SK-N-SH (cell line): ENCODE measurements around the gene SERPINA12. TPM values are rescaled to one million over a fixed set of nuclear protein-coding genes. Genes with fewer than 3 reads are reported as not detected.

Experiments used
- CTCF ChIA-PET: fragments of 300-600, 350-600 bp; formaldehyde crosslinking; extraction: SDS; loops from one replicate; lab custom pipeline; 2021; lab: Yijun Ruan, JAX
- POLR2A ChIA-PET: fragments of 350-600 bp; sonication (Branson Sonifier 250); formaldehyde crosslinking; extraction: SDS; loops from one replicate; lab custom pipeline; 2020; ENCODE audit warnings: antibody characterized with exemption, inconsistent platforms; lab: Yijun Ruan, JAX
- DNase-seq: peaks from one replicate; pipeline ENCODE4 v3.0.0; 2012
- H2AFZ ChIP-seq: fragments of 200-600 bp; sonication (generic); 2 replicates; pipeline ENCODE4 v1.8.1; 2016; ENCODE audit warnings: antibody characterized with exemption, mild to moderate bottlenecking, low read depth
- H3F3A ChIP-seq: fragments of 200-600 bp; sonication (generic); replicated peaks from 2 replicates; pipeline ENCODE3; 2016; ENCODE audit warnings: antibody characterized with exemption, mild to moderate bottlenecking; ENCODE audit not compliant: insufficient read depth
- H3K27ac ChIP-seq, 2 experiments: fragments of 200-500 bp in 1 of 2; fragments of 200-600 bp in 1 of 2; sonication (Bioruptor generic) in 1 of 2; sonication (generic), shearing (Covaris generic) in 1 of 2; 2 replicates each; pipeline versions ENCODE4 v1.5.1 to v1.6.1; 2014 to 2016; ENCODE audit warnings: low read depth in 2 of 2, inconsistent platforms in 1 of 2, low read length in 1 of 2, mild to moderate bottlenecking in 1 of 2, mixed read lengths in 1 of 2
- H3K27me3 ChIP-seq: fragments of 200-600 bp; sonication (generic), shearing (Covaris generic); 2 replicates; pipeline ENCODE4 v1.6.1; 2016; ENCODE audit warnings: mixed run types; ENCODE audit not compliant: insufficient read depth
- H3K36me3 ChIP-seq, 2 experiments: fragments of 200-500 bp in 1 of 2; fragments of 200-600 bp in 1 of 2; sonication (Bioruptor generic) in 1 of 2; sonication (generic) in 1 of 2; replicated peaks in 1 of 2; 2 replicates each; pipeline versions ENCODE3 to v1.5.1; 2014 to 2016; ENCODE audit warnings: low read length in 1 of 2, mild to moderate bottlenecking in 1 of 2; ENCODE audit not compliant: insufficient read depth in 2 of 2, control insufficient read depth in 1 of 2
- H3K4me1 ChIP-seq, 2 experiments: fragments of 200-500 bp in 1 of 2; fragments of 200-600 bp in 1 of 2; sonication (Bioruptor generic) in 1 of 2; sonication (generic), shearing (Covaris generic) in 1 of 2; 2 replicates each; pipeline versions ENCODE4 v1.5.1 to v1.6.1; 2014 to 2016; ENCODE audit warnings: low read depth in 1 of 2, low read length in 1 of 2, mixed run types in 1 of 2; ENCODE audit not compliant: insufficient read depth in 2 of 2, control insufficient read depth in 1 of 2
- H3K4me2 ChIP-seq: fragments of 200-600 bp; sonication (generic), shearing (Covaris generic); 2 replicates; pipeline ENCODE4 v1.6.1; 2017; ENCODE audit warnings: mixed run types
- H3K4me3 ChIP-seq, 2 experiments: fragments of 200-500 bp in 1 of 2; fragments of 200-600 bp in 1 of 2; sonication (Bioruptor generic) in 1 of 2; sonication (generic), shearing (Covaris generic) in 1 of 2; 2 replicates each; pipeline versions ENCODE4 v1.5.1 to v1.8.1; 2014 to 2016; ENCODE audit warnings: low read depth in 2 of 2, inconsistent platforms in 1 of 2, low read length in 1 of 2, mild to moderate bottlenecking in 1 of 2, mixed read lengths in 1 of 2, moderate library complexity in 1 of 2
- H3K79me2 ChIP-seq: fragments of 200-600 bp; sonication (generic); 2 replicates; pipeline ENCODE4 v1.8.1; 2017; ENCODE audit warnings: mild to moderate bottlenecking; ENCODE audit not compliant: insufficient read depth
- H3K9ac ChIP-seq: fragments of 200-600 bp; sonication (generic); 2 replicates; pipeline ENCODE4 v1.6.1; 2017; ENCODE audit warnings: mixed run types
- H3K9me2 ChIP-seq: fragments of 200-600 bp; sonication (generic); 2 replicates; pipeline ENCODE4 v1.6.1; 2017; ENCODE audit warnings: mixed run types
- H3K9me3 ChIP-seq: fragments of 200-600 bp; sonication (generic); 2 replicates; pipeline ENCODE4 v1.6.1; 2017; ENCODE audit warnings: mixed run types, mild to moderate bottlenecking, moderate library complexity
- H4K20me1 ChIP-seq: fragments of 200-600 bp; sonication (generic); 2 replicates; pipeline ENCODE4 v1.6.1; 2017; ENCODE audit warnings: mild to moderate bottlenecking, mixed run types; ENCODE audit not compliant: insufficient read depth
- EP300 ChIP-seq, 2 experiments: IDR thresholded peaks; 2 replicates each; pipeline versions ENCODE4 v1.4.0 to v1.6.1; 2012; ENCODE audit warnings: borderline replicate concordance in 1 of 2, low read depth in 1 of 2, low read length in 1 of 2
- FOSL2 ChIP-seq: IDR thresholded peaks from 2 replicates; pipeline ENCODE4 v1.4.0; 2012; ENCODE audit warnings: low read depth, mild to moderate bottlenecking, moderate library complexity, borderline replicate concordance
- FOXM1 ChIP-seq: IDR thresholded peaks from 2 replicates; pipeline ENCODE4 v1.4.0; 2012; ENCODE audit warnings: low read depth, mild to moderate bottlenecking
- GABPA ChIP-seq: IDR thresholded peaks from 2 replicates; pipeline ENCODE4 v1.4.0; 2012; ENCODE audit warnings: low read depth, mild to moderate bottlenecking
- GATA2 ChIP-seq: sonication (generic); formaldehyde crosslinking; IDR thresholded peaks from 2 replicates; pipeline ENCODE4 v1.5.0; 2020; ENCODE audit warnings: mild to moderate bottlenecking, missing genetic modification reagents
- MEF2A ChIP-seq: IDR thresholded peaks from 2 replicates; pipeline ENCODE4 v1.4.0; 2012; ENCODE audit warnings: low read depth, borderline replicate concordance
- NRF1 ChIP-seq: IDR thresholded peaks from 2 replicates; pipeline ENCODE4 v1.6.1; 2012; ENCODE audit warnings: low read depth, mild to moderate bottlenecking, low read length
- PBX3 ChIP-seq: IDR thresholded peaks from 2 replicates; pipeline ENCODE4; 2012
- POLR2AphosphoS5 ChIP-seq: IDR thresholded peaks from 2 replicates; pipeline ENCODE4 v1.6.1; 2012; ENCODE audit warnings: low read depth, low read length
- RAD21 ChIP-seq: IDR thresholded peaks from 2 replicates; pipeline ENCODE4 v1.6.1; 2012; ENCODE audit warnings: mild to moderate bottlenecking, low read length
- SMC3 ChIP-seq: IDR thresholded peaks from 2 replicates; pipeline ENCODE4 v1.6.1; 2012; ENCODE audit warnings: low read depth, low read length, improper control_type of control experiment
- TAF1 ChIP-seq: IDR thresholded peaks from 2 replicates; pipeline ENCODE4 v1.6.1; 2012; ENCODE audit warnings: low read depth, mild to moderate bottlenecking, low read length, moderate library complexity, borderline replicate concordance
- YY1 ChIP-seq: IDR thresholded peaks from 2 replicates; pipeline ENCODE4 v1.4.0; 2012; ENCODE audit warnings: low read depth, mild to moderate bottlenecking
- WGBS: methylation state at CpG from one replicate; pipeline ENCODE4 v1.1.6; 2017; ENCODE audit warnings: low lambda C conversion rate; 5-methylcytosine and 5-hydroxymethylcytosine counted together
- polyA plus RNA-seq, 3 experiments: library from polyadenylated mRNA; depleted of rRNA; stranded (reverse); fragments of >200 nt; gene quantifications; 2 replicates each; pipeline ENCODE4 v1.2.3, GENCODE V29; 2012
- TF ChIP-seq, protein P1 (sequence below): fragments of 150-350 bp; IDR thresholded peaks from 2 replicates; pipeline ENCODE4 v1.6.1; 2017; ENCODE audit warnings: antibody characterized with exemption, low read length, low read depth, borderline replicate concordance
- TF ChIP-seq, protein P2 (sequence below): fragments of 150-350 bp; IDR thresholded peaks from 2 replicates; pipeline ENCODE4 v1.6.1; 2016; ENCODE audit warnings: mild to moderate bottlenecking, low read depth, low read length
- TF ChIP-seq, protein P3 (sequence below): IDR thresholded peaks from 2 replicates; pipeline ENCODE4 v1.4.0; 2012; ENCODE audit warnings: low read depth, borderline replicate concordance

SERPINA12 gene
- polyA plus RNA-seq, 1 of the 3 experiments (the other 2 are of a cell fraction): not detected

DNA sequence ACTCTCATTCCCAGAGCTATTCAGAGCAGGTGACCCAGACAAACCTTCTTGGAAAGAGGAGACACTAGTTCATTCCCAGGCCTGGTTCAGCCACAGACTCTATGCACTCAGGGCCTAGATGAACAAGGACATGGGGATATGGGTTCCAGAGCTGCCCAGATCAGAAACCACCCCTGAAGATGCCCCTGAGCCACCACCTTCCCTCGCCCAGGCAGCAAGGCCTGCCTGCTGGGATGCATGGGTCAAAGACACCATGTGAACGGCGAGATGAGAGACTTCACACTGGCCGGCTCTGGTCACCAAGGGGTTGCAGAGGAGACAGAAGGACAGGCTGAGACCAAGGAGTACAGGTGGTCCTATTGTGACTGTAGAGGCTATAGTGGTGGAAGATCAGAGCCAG, 4.1 kb downstream of the SERPINA12 start:
- Histone ChIP-seq H3K27me3 (peaks cover 27% of the 10 kb centered on the region; the same call in 1 of the 2 replicates), H3K9me3 (no peaks in the 10 kb centered on the region), H3K27ac (no peak overlapping the region), H3F3A (no peaks in the 10 kb centered on the region), H3K4me3 (no peak overlapping the region), H3K79me2 (no peaks in the 10 kb centered on the region)
- POLR2A ChIA-PET: no interaction called here
- WGBS: 42% methylated on average over 4 of the region's 4 CpGs
- TF ChIP-seq, protein P1, sequence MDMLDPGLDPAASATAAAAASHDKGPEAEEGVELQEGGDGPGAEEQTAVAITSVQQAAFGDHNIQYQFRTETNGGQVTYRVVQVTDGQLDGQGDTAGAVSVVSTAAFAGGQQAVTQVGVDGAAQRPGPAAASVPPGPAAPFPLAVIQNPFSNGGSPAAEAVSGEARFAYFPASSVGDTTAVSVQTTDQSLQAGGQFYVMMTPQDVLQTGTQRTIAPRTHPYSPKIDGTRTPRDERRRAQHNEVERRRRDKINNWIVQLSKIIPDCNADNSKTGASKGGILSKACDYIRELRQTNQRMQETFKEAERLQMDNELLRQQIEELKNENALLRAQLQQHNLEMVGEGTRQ: no peak
- TF ChIP-seq FOXM1 (no peak), PBX3 (no peak), NRF1 (no peak), SMC3 (no peak), FOSL2 (no peak), EP300 (IDR thresholded peaks at IDR 0.05; ENCODE audit: borderline replicate concordance in 1 of 2, low read depth in 1 of 2, low read length in 1 of 2) (no peak), RAD21 (no peak), YY1 (no peak), GABPA (no peak), GATA2 (CRISPR knock-in tag) (no peak), TAF1 (no peak), MEF2A (no peak), POLR2AphosphoS5 (no peak)
- TF ChIP-seq, protein P2, sequence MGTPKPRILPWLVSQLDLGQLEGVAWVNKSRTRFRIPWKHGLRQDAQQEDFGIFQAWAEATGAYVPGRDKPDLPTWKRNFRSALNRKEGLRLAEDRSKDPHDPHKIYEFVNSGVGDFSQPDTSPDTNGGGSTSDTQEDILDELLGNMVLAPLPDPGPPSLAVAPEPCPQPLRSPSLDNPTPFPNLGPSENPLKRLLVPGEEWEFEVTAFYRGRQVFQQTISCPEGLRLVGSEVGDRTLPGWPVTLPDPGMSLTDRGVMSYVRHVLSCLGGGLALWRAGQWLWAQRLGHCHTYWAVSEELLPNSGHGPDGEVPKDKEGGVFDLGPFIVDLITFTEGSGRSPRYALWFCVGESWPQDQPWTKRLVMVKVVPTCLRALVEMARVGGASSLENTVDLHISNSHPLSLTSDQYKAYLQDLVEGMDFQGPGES: no peak
- TF ChIP-seq, protein P3, sequence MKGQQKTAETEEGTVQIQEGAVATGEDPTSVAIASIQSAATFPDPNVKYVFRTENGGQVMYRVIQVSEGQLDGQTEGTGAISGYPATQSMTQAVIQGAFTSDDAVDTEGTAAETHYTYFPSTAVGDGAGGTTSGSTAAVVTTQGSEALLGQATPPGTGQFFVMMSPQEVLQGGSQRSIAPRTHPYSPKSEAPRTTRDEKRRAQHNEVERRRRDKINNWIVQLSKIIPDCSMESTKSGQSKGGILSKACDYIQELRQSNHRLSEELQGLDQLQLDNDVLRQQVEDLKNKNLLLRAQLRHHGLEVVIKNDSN: no peak
- TF ChIP-seq, all 33 proteins: peak for 0
- Histone ChIP-seq H4K20me1 (no peaks in the 10 kb centered on the region), H2AFZ (no peak overlapping the region), H3K9me2 (no peaks in the 10 kb centered on the region), H3K4me1 (no peaks in the 10 kb centered on the region), H3K9ac (no peak overlapping the region), H3K4me2 (no peak overlapping the region), H3K36me3 (no peaks in the 10 kb centered on the region)
- CTCF ChIA-PET: interaction anchor here (1.2 to 4.9 kb wide), 2 partner anchors 19 to 71 kb away, joined by 4 to 21 read pairs; no protein-coding TSS in a partner anchor
- DNase-seq: no peak
